Naive thymus-derived CD4-positive, alpha-beta T cell (primary cell): ENCODE data around the gene ZNF613. TPM values are rescaled to one million over a fixed set of nuclear protein-coding genes. Genes with fewer than 3 reads are reported as not detected.

Experiments used
- ATAC-seq: fragments of 150-1000 bp; cut with Tn5 transposase; 2 replicates; pipeline ENCODE4 v1.10.0; 2021; ENCODE audit warnings: mild to moderate bottlenecking, moderate library complexity
- CTCF ChIA-PET: fragments of 350-600 bp; sonication (Branson Sonifier 250); formaldehyde crosslinking; loops from one replicate; lab custom pipeline; 2021; ENCODE audit warnings: antibody characterized with exemption; lab: Charles Lee
- POLR2A ChIA-PET: fragments of 350-600 bp; sonication (Branson Sonifier 250); formaldehyde crosslinking; loops from one replicate; lab custom pipeline; 2021; ENCODE audit warnings: antibody characterized with exemption, inconsistent platforms; lab: Charles Lee
- DNase-seq, 9 donors: peaks; one replicate each; pipeline versions ENCODE4 v3.0.0 to v3.0.0-alpha.2; 2020 to 2022; ENCODE audit warnings: mixed read lengths in 1 of 9
- H3K27ac ChIP-seq: one replicate; pipeline ENCODE4 v1.7.0; 2013; ENCODE audit warnings: mild to moderate bottlenecking, low read depth, low read length, moderate library complexity
- H3K27me3 ChIP-seq, 2 donors: one replicate each; pipeline ENCODE4 v1.7.0; 2013; ENCODE audit warnings: low read length in 2 of 2, mild to moderate bottlenecking in 2 of 2, moderate library complexity in 2 of 2; ENCODE audit not compliant: control insufficient read depth in 2 of 2, insufficient read depth in 2 of 2
- H3K36me3 ChIP-seq, 3 experiments: 1 replicate in 2 of 3; 2 replicates in 1 of 3; pipeline ENCODE4 v1.7.0; 2013; ENCODE audit warnings: low read length in 3 of 3, mild to moderate bottlenecking in 3 of 3, moderate library complexity in 1 of 3; ENCODE audit not compliant: insufficient read depth in 3 of 3, control insufficient read depth in 2 of 3
- H3K4me1 ChIP-seq, 2 donors: one replicate each; pipeline ENCODE4 v1.7.0; 2013; ENCODE audit warnings: low read length in 2 of 2, mild to moderate bottlenecking in 2 of 2, moderate library complexity in 1 of 2; ENCODE audit not compliant: control insufficient read depth in 2 of 2, insufficient read depth in 2 of 2
- H3K4me3 ChIP-seq: 2 replicates; pipeline ENCODE4 v1.7.0; 2013; ENCODE audit warnings: mild to moderate bottlenecking, low read length
- H3K9me3 ChIP-seq, 3 experiments: 1 replicate in 2 of 3; 2 replicates in 1 of 3; pipeline ENCODE4 v1.7.0; 2013; ENCODE audit warnings: low read length in 3 of 3; ENCODE audit not compliant: control insufficient read depth in 2 of 3
- H3K27ac Mint-ChIP-seq, 9 donors: one replicate each; pipeline ENCODE4 v1.8.0; 2020 to 2022; ENCODE audit warnings: mixed read lengths in 9 of 9, mild to moderate bottlenecking in 8 of 9, moderate library complexity in 5 of 9, inconsistent platforms in 2 of 9
- H3K27me3 Mint-ChIP-seq, 5 donors: one replicate each; pipeline ENCODE4 v1.8.0; 2021 to 2022; ENCODE audit warnings: mixed read lengths in 5 of 5, mild to moderate bottlenecking in 1 of 5
- H3K36me3 Mint-ChIP-seq, 5 donors: one replicate each; pipeline ENCODE4 v1.8.0; 2020 to 2022; ENCODE audit warnings: mixed read lengths in 5 of 5, mild to moderate bottlenecking in 3 of 5, inconsistent platforms in 1 of 5
- H3K4me1 Mint-ChIP-seq, 7 donors: one replicate each; pipeline ENCODE4 v1.8.0; 2020 to 2022; ENCODE audit warnings: mixed read lengths in 7 of 7, mild to moderate bottlenecking in 3 of 7, inconsistent platforms in 1 of 7
- H3K4me3 Mint-ChIP-seq, 10 donors: one replicate each; pipeline ENCODE4 v1.8.0; 2020 to 2022; ENCODE audit warnings: mild to moderate bottlenecking in 10 of 10, mixed read lengths in 10 of 10, moderate library complexity in 6 of 10, inconsistent platforms in 2 of 10
- H3K9me3 Mint-ChIP-seq, 11 donors: one replicate each; pipeline ENCODE4 v1.8.0; 2020 to 2022; ENCODE audit warnings: mixed read lengths in 11 of 11, mild to moderate bottlenecking in 4 of 11, inconsistent platforms in 1 of 11, moderate library complexity in 1 of 11
- intact Hi-C, 2 donors: fragments of 100-400 bp; cut with micrococcal nuclease; formaldehyde crosslinking; loops; one replicate each; pipeline ENCODE4 v1.15.1; 2023
- polyA plus RNA-seq, 2 donors: library from polyadenylated mRNA; unstranded; fragments of 300-500 nt; fragmentation: Illumina TruSeq; gene quantifications; one replicate each; pipeline ENCODE4 v1.2.3, GENCODE V29; 2021
- total RNA-seq, 6 experiments: library from RNA in 5 of 6; stranded (reverse) in 5 of 6; gene quantifications; 1 replicate in 5 of 6; 2 replicates in 1 of 6; pipeline ENCODE4 v1.2.3 and lab custom pipeline; 2021 to 2026

The ZNF613 gene
- total and polyA plus RNA-seq, 7 experiments from 2014 or later = 1.5 to 9.6 (median 5.2) TPM

- no peak overlapping the region for H3K27ac ChIP-seq
- no peaks in the 10 kb centered on the region for H3K27me3 Mint-ChIP-seq
- peak overlapping the region in 1 of 10 donors; percentile 39 for H3K4me3 Mint-ChIP-seq
- intact Hi-C loops = no loop called here
- no peak for ATAC-seq
- ChIA-PET POLR2A (no interaction called here), CTCF (interaction anchor here (0.6 kb wide), 1 partner anchor 309 kb away, joined by 3 read pairs; no protein-coding TSS in a partner anchor)
- no peaks in the 10 kb centered on the region for H3K27me3 ChIP-seq
- peaks cover 16 to 100% (median 90%) of the 10 kb centered on the region in 11 donors for H3K9me3 Mint-ChIP-seq
- peak overlapping the region in 3 of 9 donors; percentile 12 to 57 (median 52) for H3K27ac Mint-ChIP-seq
- peak overlapping the region; percentile 22 for H3K4me3 ChIP-seq
- no peaks in the 10 kb centered on the region for H3K4me1 ChIP-seq
- H3K36me3 ChIP-seq = peaks cover 35 to 82% (median 48%) of the 10 kb centered on the region in 3 experiments
- DNase-seq = peak in 3 of 9 donors; percentile 11 to 23 (median 19)
- H3K4me1 Mint-ChIP-seq = peaks cover 0 to 14% (median 0%) of the 10 kb centered on the region in 7 donors
- H3K36me3 Mint-ChIP-seq = peaks cover 55 to 94% (median 86%) of the 10 kb centered on the region in 5 donors
- H3K9me3 ChIP-seq = peaks cover 32 to 97% (median 67%) of the 10 kb centered on the region in 3 experiments
These were observed 36.0 kb upstream of the ZNF613 start for GRCh38 chr19:51891193-51891747.

DNA sequence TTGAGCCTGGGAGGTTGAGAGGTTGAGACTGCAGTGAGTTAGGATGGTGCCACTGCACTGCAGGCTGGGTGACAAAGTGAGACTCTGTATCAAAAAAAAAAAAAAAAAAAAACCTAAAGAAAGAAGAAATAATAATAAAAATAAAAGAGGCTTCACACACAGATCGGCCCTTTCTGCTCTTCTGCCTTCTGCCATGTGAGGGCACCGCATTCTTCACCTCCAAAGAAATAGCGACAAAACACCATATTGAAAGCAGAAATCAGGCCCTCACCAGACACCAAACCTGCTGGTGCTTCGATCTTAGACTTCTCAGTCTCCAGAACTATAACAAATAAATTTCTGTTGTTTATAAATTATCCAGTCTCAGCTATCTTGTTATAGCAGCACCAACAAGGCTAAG, 25.4 kb upstream of the ZNF613 start:
- H3K27ac Mint-ChIP-seq = no peak overlapping the region
- H3K4me3 Mint-ChIP-seq = peak overlapping the region in 3 of 10 donors; percentile 25 to 99 (median 98)
- DNase-seq = no peak
- H3K9me3 Mint-ChIP-seq = peaks cover 6 to 96% (median 69%) of the 10 kb centered on the region in 11 donors
- CTCF ChIA-PET = no interaction called here
- Histone ChIP-seq H3K4me3 (no peak overlapping the region), H3K9me3 (peaks cover 3 to 70% (median 36%) of the 10 kb centered on the region in 3 experiments), H3K36me3 (peaks cover 17 to 56% (median 33%) of the 10 kb centered on the region in 3 experiments), H3K27ac (no peak overlapping the region), H3K27me3 (no peaks in the 10 kb centered on the region), H3K4me1 (peaks cover 0 to 5% of the 10 kb centered on the region in 2 donors)
- peaks cover 0 to 11% (median 7%) of the 10 kb centered on the region in 5 donors for H3K27me3 Mint-ChIP-seq
- peaks cover 8 to 33% (median 28%) of the 10 kb centered on the region in 7 donors for H3K4me1 Mint-ChIP-seq
- POLR2A ChIA-PET = no interaction called here
- intact Hi-C loops = loop anchor here (5.0 to 10.0 kb wide), 2 partner anchors 273 to 290 kb away; partner anchors contain the start of genes PPP2R1A (in 1 of the 2) and ZNF836 (in 1 of the 2)
- peaks cover 35 to 79% (median 74%) of the 10 kb centered on the region in 5 donors for H3K36me3 Mint-ChIP-seq
- no peak for ATAC-seq

- peaks cover 0 to 22% (median 16%) of the 10 kb centered on the region in 5 donors for H3K27me3 Mint-ChIP-seq
- CTCF ChIA-PET = no interaction called here
- peak overlapping the region in 2 of 9 donors; percentile 17 to 56 for H3K27ac Mint-ChIP-seq
- Histone ChIP-seq H3K9me3 (peaks cover 3 to 63% (median 26%) of the 10 kb centered on the region in 3 experiments), H3K36me3 (peaks cover 11 to 43% (median 21%) of the 10 kb centered on the region in 3 experiments), H3K27me3 (no peaks in the 10 kb centered on the region), H3K27ac (no peak overlapping the region), H3K4me1 (peaks cover 0 to 5% of the 10 kb centered on the region in 2 donors), H3K4me3 (peak overlapping the region; percentile 84)
- H3K4me1 Mint-ChIP-seq = peaks cover 8 to 33% (median 28%) of the 10 kb centered on the region in 7 donors
- ATAC-seq (no peak), DNase-seq (no peak)
- peaks cover 43 to 76% (median 66%) of the 10 kb centered on the region in 5 donors for H3K36me3 Mint-ChIP-seq
- POLR2A ChIA-PET = interaction anchor here (0.8 kb wide), 1 partner anchor 127 kb away, joined by 3 read pairs; no protein-coding TSS in a partner anchor
- peaks cover 11 to 96% (median 70%) of the 10 kb centered on the region in 11 donors for H3K9me3 Mint-ChIP-seq
- intact Hi-C loops = loop anchor here (5.0 to 10.0 kb wide), 2 partner anchors 272 to 289 kb away; partner anchors contain the start of genes PPP2R1A (in 1 of the 2) and ZNF836 (in 1 of the 2)
- H3K4me3 Mint-ChIP-seq = peak overlapping the region; percentile 29 to 100 (median 98)
These were observed 24.1 kb upstream of the ZNF613 start for GRCh38 chr19:51903192-51903591.

GRCh38 chr19:51904331-51905165, 22.7 kb upstream of the ZNF613 start, which contains the start of gene ZNF649:
Gene ZNF649 (minus strand): TSS chr19:51905017. CDS start chr19:51900107, 4,910 bp downstream.
- H3K4me3 Mint-ChIP-seq = peak within 1 kb of the TSS; percentile 87 to 100 (median 99)
- peak within 1 kb of the TSS; percentile 84 for H3K4me3 ChIP-seq
- intact Hi-C loops = loop anchor here (1.0 to 10.0 kb wide), 10 partner anchors 23 to 365 kb away; partner anchors contain the start of genes ZNF350 (in 2 of the 2), ZNF613 (in 2 of the 2), ZNF614 (in 2 of the 2) and ZNF615 (in 2 of the 2)
- peaks cover 0 to 57% (median 17%) of the 10 kb centered on the region in 3 experiments for H3K9me3 ChIP-seq
- peaks cover 11 to 98% (median 71%) of the 10 kb centered on the region in 11 donors for H3K9me3 Mint-ChIP-seq
- peaks cover 43 to 69% (median 55%) of the 10 kb centered on the region in 5 donors for H3K36me3 Mint-ChIP-seq
- H3K27ac ChIP-seq = peak within 1 kb of the TSS; percentile 84
- DNase-seq (peak; percentile 67 to 84 (median 74)), ATAC-seq (peak; percentile 98)
- POLR2A ChIA-PET = no interaction called here
- CTCF ChIA-PET = interaction anchor here (0.8 kb wide), 1 partner anchor 223 kb away, joined by 3 read pairs; no protein-coding TSS in a partner anchor
- peaks cover 0 to 31% (median 19%) of the 10 kb centered on the region in 5 donors for H3K27me3 Mint-ChIP-seq
- peaks cover 0 to 5% of the 10 kb centered on the region in 2 donors for H3K4me1 ChIP-seq
- H3K27me3 ChIP-seq = no peaks in the 10 kb centered on the region
- peaks cover 8 to 33% (median 28%) of the 10 kb centered on the region in 7 donors for H3K4me1 Mint-ChIP-seq
- H3K36me3 ChIP-seq = peaks cover 2 to 29% (median 15%) of the 10 kb centered on the region in 3 experiments
- H3K27ac Mint-ChIP-seq = peak within 1 kb of the TSS; percentile 89 to 99 (median 97)

- intact Hi-C loops = loop anchor here (1.0 to 10.0 kb wide), 8 partner anchors 22 to 364 kb away; partner anchors contain the start of genes ZNF613 (in 2 of the 2), ZNF615 (in 2 of the 2), ZNF350 (in 1 of the 2) and ZNF614 (in 1 of the 2)
- CTCF ChIA-PET = interaction anchor here (0.8 kb wide), 1 partner anchor 222 kb away, joined by 3 read pairs; no protein-coding TSS in a partner anchor
- peaks cover 0 to 35% (median 22%) of the 10 kb centered on the region in 5 donors for H3K27me3 Mint-ChIP-seq
- Histone ChIP-seq H3K36me3 (peaks cover 0 to 23% (median 8%) of the 10 kb centered on the region in 3 experiments), H3K27ac (no peak overlapping the region), H3K9me3 (peaks cover 0 to 57% (median 11%) of the 10 kb centered on the region in 3 experiments), H3K4me1 (peaks cover 0 to 5% of the 10 kb centered on the region in 2 donors), H3K4me3 (peak overlapping the region; percentile 84), H3K27me3 (no peaks in the 10 kb centered on the region)
- H3K9me3 Mint-ChIP-seq = peaks cover 11 to 98% (median 69%) of the 10 kb centered on the region in 11 donors
- H3K4me3 Mint-ChIP-seq = peak overlapping the region; percentile 87 to 100 (median 99)
- H3K4me1 Mint-ChIP-seq = peaks cover 8 to 33% (median 28%) of the 10 kb centered on the region in 7 donors
- ATAC-seq (peak; percentile 2), DNase-seq (no peak)
- H3K36me3 Mint-ChIP-seq = peaks cover 45 to 65% (median 49%) of the 10 kb centered on the region in 5 donors
- POLR2A ChIA-PET = no interaction called here
- peak overlapping the region in 7 of 9 donors; percentile 89 to 98 (median 93) for H3K27ac Mint-ChIP-seq
These were observed 22.1 kb upstream of the ZNF613 start for GRCh38 chr19:51905206-51905605.
